ENCODE measurements around the gene AHNAK2. TPM values are rescaled to one million over a fixed set of nuclear protein-coding genes. Genes with fewer than 3 reads are reported as not detected.

The AHNAK2 gene
- total and polyA plus RNA-seq, 9 of the 15 experiments (the other 6 are each of a cell fraction or from before 2014, with no cell fraction given), result 0.04 to 0.09 (median 0.04) TPM; not detected in 6

GRCh38 chr14:104894331-104895206, 83.6 kb downstream of the AHNAK2 start:
- Histone ChIP-seq H3K27ac (ENCODE audit: extremely low read depth, low read depth, low read length) (no peak overlapping the region), H3K4me1 (replicated peaks in 1 of 2; ENCODE audit: control insufficient read depth in 2 of 2, insufficient read depth in 2 of 2, low read length in 2 of 2) (peaks cover 0 to 64% of the 10 kb centered on the region in 2 experiments; a peak in 2 of 5 replicates), H3K9me1 (ENCODE audit: control insufficient read depth, insufficient read depth, low read length) (no peaks in the 10 kb centered on the region), H3K4me2 (ENCODE audit: insufficient read depth, low read length) (no peak overlapping the region), H2AFZ (ENCODE audit: low read depth, low read length) (no peak overlapping the region), H3K4me3 (no peak overlapping the region), H3K36me3 (ENCODE audit: control insufficient read depth, insufficient read depth, low read length) (no peaks in the 10 kb centered on the region), H3K9me3 (replicated peaks; ENCODE audit: control insufficient read depth, insufficient read depth, low read depth, low read length) (no peaks in the 10 kb centered on the region), H3K9ac (ENCODE audit: insufficient read depth in 1 of 2, low read depth in 2 of 2, low read length in 2 of 2) (peak overlapping the region in 1 of 2 experiments; percentile 17; a peak in 1 of 4 replicates), H3K27me3 (ENCODE audit: control insufficient read depth in 2 of 2, insufficient read depth in 2 of 2, low read length in 2 of 2) (peaks cover 0 to 6% of the 10 kb centered on the region in 2 experiments; a peak in 1 of 5 replicates), H4K20me1 (replicated peaks; ENCODE audit: control insufficient read depth, insufficient read depth, low read length) (no peaks in the 10 kb centered on the region), H3K79me2 (ENCODE audit: control insufficient read depth, insufficient read depth, low read length) (no peaks in the 10 kb centered on the region)
- intact Hi-C loops (cut with micrococcal nuclease) (no loop called here), in situ Hi-C loops (cut with MboI) (no loop called here)
- CTCF ChIA-PET (ENCODE audit: low intra/inter-chr PET ratio), result interaction anchor here (2.3 kb wide), 1 partner anchor 151 kb away, joined by 10 read pairs; no protein-coding TSS in a partner anchor
- WGBS (ENCODE audit: insufficient coverage, low coverage, missing lambda C conversion rate), result 45% methylated on average over 10 of the region's 30 CpGs
- ATAC-seq (no peak), DNase-seq (ENCODE audit: extremely low read depth in 1 of 4, low spot score in 3 of 4) (no peak), FAIRE-seq (no peak)
- POLR2A ChIA-PET, result interaction anchor here (0.6 kb wide), 1 partner anchor 148 kb away, joined by 5 read pairs; no protein-coding TSS in a partner anchor
- BruUV-seq (replicated peaks), result no TSS peak
- no peak for TF ChIP-seq KAT7 (CRISPR knock-in tag; IDR thresholded peaks at IDR 0.05; ENCODE audit: borderline replicate concordance)
- TF ChIP-seq CTCFL (IDR thresholded peaks at IDR 0.05; ENCODE audit: borderline replicate concordance, insufficient read depth, low read depth, low read length, poor library complexity, severe bottlenecking), result peak; percentile 33
- TF ChIP-seq FIP1L1 (IDR thresholded peaks at IDR 0.05; ENCODE audit: low read depth, low read length, poor library complexity, severe bottlenecking), result no peak
- TF ChIP-seq MAFK (IDR thresholded peaks at IDR 0.05; ENCODE audit: low read length), result no peak
- TF ChIP-seq MXI1 (IDR thresholded peaks at IDR 0.05; ENCODE audit: low read depth, low read length), result no peak
- no peak for TF ChIP-seq EZH2 (IDR thresholded peaks at IDR 0.05; ENCODE audit: borderline replicate concordance, low read depth, low read length)
- TF ChIP-seq RBM15 (IDR thresholded peaks at IDR 0.05; ENCODE audit: insufficient read depth, low read length), result no peak
- TF ChIP-seq KLF13 (tag; IDR thresholded peaks at IDR 0.05; ENCODE audit: borderline replicate concordance, low read depth), result no peak
- TF ChIP-seq POLR2G (IDR thresholded peaks at IDR 0.05; ENCODE audit: low read depth, low read length), result peak; percentile 39; the same call in 1 of the 2 replicates
- no peak for TF ChIP-seq ZNF696 (CRISPR knock-in tag; conservative IDR thresholded peaks at IDR 0.05)
- no peak for TF ChIP-seq NR2C1 (IDR thresholded peaks at IDR 0.05)
- TF ChIP-seq NR2C1 (tag; IDR thresholded peaks at IDR 0.05), result no peak
- no peak for TF ChIP-seq HOXB6 (CRISPR knock-in tag; IDR thresholded peaks at IDR 0.05; ENCODE audit: borderline replicate concordance)
- peak in 1 of 3 experiments; percentile 2; a peak in 1 of 6 replicates for TF ChIP-seq CTCF (IDR thresholded peaks at IDR 0.05 in 2 of 3, conservative IDR thresholded peaks at IDR 0.05 in 1 of 3; ENCODE audit: insufficient read depth in 2 of 3, low read depth in 1 of 3, low read length in 3 of 3)
- no peak for TF ChIP-seq THRB (CRISPR knock-in tag; conservative IDR thresholded peaks at IDR 0.05)
- TF ChIP-seq BCL6 (CRISPR knock-in tag; IDR thresholded peaks at IDR 0.05), result no peak

All from K562 (cell line).